Lower leg skin (tissue), 3 donors: ENCODE measurements around the gene GPR84.

Experiments used
- CTCF ChIP-seq, 3 donors: fragments of 450-650 bp; IDR thresholded peaks; one replicate each; pipeline ENCODE4 v1.5.1; 2016; ENCODE audit warnings: antibody characterized with exemption in 3 of 3, mild to moderate bottlenecking in 3 of 3, moderate library complexity in 2 of 3
- POLR2A ChIP-seq, 2 donors: fragments of 450-650 bp; IDR thresholded peaks; one replicate each; pipeline ENCODE4 v1.6.1; 2016 to 2017; ENCODE audit warnings: antibody characterized with exemption in 2 of 2, mild to moderate bottlenecking in 1 of 2, moderate library complexity in 1 of 2

- TF ChIP-seq CTCF (IDR thresholded peaks at IDR 0.05) (no peak), POLR2A (IDR thresholded peaks at IDR 0.05) (no peak)
Observed at GRCh38 chr12:54373649-54374561, 9.6 kb upstream of the GPR84 start.
